SK-N-SH treated with all-trans-retinoic acid at 6 μM for 48 hours (cell line): ENCODE data around the gene FBXO10.

Experiments used
- ATAC-seq: fragments of 200-7000 bp; cut with Tn5 transposase; 3 replicates; pipeline ENCODE4 v1.9.1; 2020; ENCODE audit warnings: mild to moderate bottlenecking, moderate library complexity
- ARNTL ChIP-seq: fragments of 450-650 bp; formaldehyde crosslinking; IDR thresholded peaks from 2 replicates; pipeline ENCODE4 v1.5.0; 2020; ENCODE audit warnings: low read depth, mild to moderate bottlenecking, moderate library complexity, borderline replicate concordance
- BACH2 ChIP-seq: fragments of 250-450 bp; sonication (Bioruptor Pico); IDR thresholded peaks from 2 replicates; pipeline ENCODE4 v1.9.0; 2021; ENCODE audit warnings: mild to moderate bottlenecking, borderline replicate concordance
- CREB5 ChIP-seq: fragments of 250-450 bp; sonication (Bioruptor Pico); IDR thresholded peaks from 2 replicates; pipeline ENCODE4 v1.5.1; 2020; ENCODE audit warnings: low read depth, mild to moderate bottlenecking, moderate library complexity
- CSDC2 ChIP-seq: fragments of 250-450 bp; sonication (Bioruptor Pico); IDR thresholded peaks from 2 replicates; pipeline ENCODE4 v1.5.0; 2020; ENCODE audit warnings: mild to moderate bottlenecking, moderate library complexity
- CSRNP3 ChIP-seq: fragments of 250-450 bp; sonication (Bioruptor Pico); IDR thresholded peaks from 2 replicates; pipeline ENCODE4 v1.5.1; 2021; ENCODE audit warnings: mild to moderate bottlenecking, moderate library complexity
- ESRRG ChIP-seq: fragments of 250-450 bp; sonication (Bioruptor Pico); IDR thresholded peaks from 2 replicates; pipeline ENCODE4 v1.6.1; 2021; ENCODE audit warnings: mild to moderate bottlenecking
- GLIS3 ChIP-seq: fragments of 250-450 bp; sonication (Bioruptor Pico); IDR thresholded peaks from 2 replicates; pipeline ENCODE4 v1.5.0; 2020; ENCODE audit warnings: mild to moderate bottlenecking, moderate library complexity
- ISL1 ChIP-seq: fragments of 250-450 bp; sonication (Bioruptor Pico); IDR thresholded peaks from 2 replicates; pipeline ENCODE4 v2.1.2; 2022; ENCODE audit warnings: mild to moderate bottlenecking, moderate library complexity
- OSR1 ChIP-seq: fragments of 250-450 bp; sonication (Bioruptor Pico); IDR thresholded peaks from 2 replicates; pipeline ENCODE4 v1.8.0; 2022; ENCODE audit warnings: moderate library complexity, mild to moderate bottlenecking, inconsistent platforms
- PATZ1 ChIP-seq: fragments of 250-450 bp; sonication (Bioruptor Pico); IDR thresholded peaks from 2 replicates; pipeline ENCODE4 v1.8.0; 2020; ENCODE audit warnings: mild to moderate bottlenecking, moderate library complexity, borderline replicate concordance
- POU6F1 ChIP-seq: fragments of 250-450 bp; sonication (Bioruptor Pico); IDR thresholded peaks from 2 replicates; pipeline ENCODE4 v1.8.0; 2021; ENCODE audit warnings: low read depth, mild to moderate bottlenecking, moderate library complexity, borderline replicate concordance
- RARB ChIP-seq: fragments of 250-450 bp; sonication (Bioruptor Pico); IDR thresholded peaks from 2 replicates; pipeline ENCODE4 v1.8.0; 2021; ENCODE audit warnings: mild to moderate bottlenecking, moderate library complexity
- SNAI2 ChIP-seq: fragments of 250-450 bp; sonication (Bioruptor Pico); IDR thresholded peaks from 2 replicates; pipeline ENCODE4 v1.5.0; 2020; ENCODE audit warnings: mild to moderate bottlenecking, moderate library complexity
- TCF4 ChIP-seq: fragments of 250-450 bp; sonication (Bioruptor Pico); IDR thresholded peaks from 2 replicates; pipeline ENCODE4 v1.8.0; 2021; ENCODE audit warnings: mild to moderate bottlenecking, moderate library complexity, borderline replicate concordance
- TSHZ2 ChIP-seq: fragments of 250-450 bp; sonication (Bioruptor Pico); IDR thresholded peaks from 2 replicates; pipeline ENCODE4 v1.5.0; 2020; ENCODE audit warnings: mild to moderate bottlenecking, moderate library complexity
- ZC3H10 ChIP-seq: fragments of 250-450 bp; sonication (Bioruptor Pico); IDR thresholded peaks from 2 replicates; pipeline ENCODE4 v1.5.1; 2021; ENCODE audit warnings: mild to moderate bottlenecking, moderate library complexity
- ZFP3 ChIP-seq: fragments of 250-450 bp; sonication (Bioruptor Pico); IDR thresholded peaks from 2 replicates; pipeline ENCODE4 v1.5.0; 2020; ENCODE audit warnings: mild to moderate bottlenecking, moderate library complexity
- ZFP30 ChIP-seq: fragments of 450-650 bp; formaldehyde crosslinking; IDR thresholded peaks from 2 replicates; pipeline ENCODE4 v1.5.0; 2022; ENCODE audit warnings: mild to moderate bottlenecking, moderate library complexity
- ZNF565 ChIP-seq: fragments of 450-650 bp; formaldehyde crosslinking; conservative IDR thresholded peaks from 2 replicates; pipeline ENCODE4 v1.5.0; 2020; ENCODE audit warnings: low read depth, mild to moderate bottlenecking, moderate library complexity
- ZNF70 ChIP-seq: fragments of 450-650 bp; formaldehyde crosslinking; IDR thresholded peaks from 2 replicates; pipeline ENCODE4 v1.5.0; 2020; ENCODE audit warnings: mild to moderate bottlenecking, moderate library complexity
- ZNF8 ChIP-seq: fragments of 450-650 bp; formaldehyde crosslinking; IDR thresholded peaks from 2 replicates; pipeline ENCODE4 v1.5.0; 2020; ENCODE audit warnings: mild to moderate bottlenecking, moderate library complexity

FBXO10 gene

GRCh38 chr9:37611014-37611413 is 34.8 kb upstream of the FBXO10 start:
- no peak for TF ChIP-seq RARB
- TF ChIP-seq ZC3H10 (CRISPR knock-in tag), result no peak
- no peak for TF ChIP-seq ZFP30 (CRISPR knock-in tag)
- no peak for TF ChIP-seq ZNF565 (CRISPR knock-in tag)
- TF ChIP-seq CREB5, result no peak
- TF ChIP-seq BACH2 (CRISPR knock-in tag), result no peak
- TF ChIP-seq ZNF8 (CRISPR knock-in tag), result no peak
- TF ChIP-seq TCF4, result no peak
- TF ChIP-seq TSHZ2, result no peak
- no peak for TF ChIP-seq CSDC2 (CRISPR knock-in tag)
- TF ChIP-seq OSR1 (CRISPR knock-in tag), result no peak
- no peak for TF ChIP-seq ZNF70
- no peak for TF ChIP-seq ZFP3 (CRISPR knock-in tag)
- ATAC-seq, result no peak

GRCh38 chr9:37609735-37610397 is 33.7 kb upstream of the FBXO10 start:
- no peak for ATAC-seq
- TF ChIP-seq OSR1 (CRISPR knock-in tag) (no peak), ARNTL (CRISPR knock-in tag) (no peak)

- TF ChIP-seq ZFP3 (CRISPR knock-in tag) (no peak), ZNF565 (CRISPR knock-in tag) (no peak), ZNF70 (no peak), BACH2 (CRISPR knock-in tag) (no peak), GLIS3 (CRISPR knock-in tag) (no peak), CSDC2 (CRISPR knock-in tag) (no peak), ISL1 (CRISPR knock-in tag) (no peak), SNAI2 (CRISPR knock-in tag) (no peak), ZFP30 (CRISPR knock-in tag) (no peak), ARNTL (CRISPR knock-in tag) (no peak), OSR1 (CRISPR knock-in tag) (no peak), POU6F1 (CRISPR knock-in tag) (no peak), RARB (no peak), ESRRG (no peak), PATZ1 (CRISPR knock-in tag) (no peak)
- ATAC-seq, result no peak
Observed at GRCh38 chr9:37608250-37608649, 32.1 kb upstream of the FBXO10 start.

GRCh38 chr9:37604296-37604695 is 28.1 kb upstream of the FBXO10 start:
- no peak for TF ChIP-seq CSRNP3 (CRISPR knock-in tag)
- no peak for TF ChIP-seq ZFP3 (CRISPR knock-in tag)
- TF ChIP-seq OSR1 (CRISPR knock-in tag), result no peak
- TF ChIP-seq BACH2 (CRISPR knock-in tag), result no peak
- no peak for TF ChIP-seq ARNTL (CRISPR knock-in tag)
- no peak for TF ChIP-seq GLIS3 (CRISPR knock-in tag)
- TF ChIP-seq RARB, result no peak
- TF ChIP-seq CREB5, result no peak
- TF ChIP-seq ZNF70, result no peak
- TF ChIP-seq POU6F1 (CRISPR knock-in tag), result no peak
- TF ChIP-seq ISL1 (CRISPR knock-in tag), result no peak
- TF ChIP-seq ZC3H10 (CRISPR knock-in tag), result no peak
- ATAC-seq, result no peak
